Calu3 (cell line): ENCODE data around the gene FNDC3A. TPM values are rescaled to one million over a fixed set of nuclear protein-coding genes. Genes with fewer than 3 reads are reported as not detected.
"Not testable (repeated sequence)": the region's sequence is repeated elsewhere in the genome, so short reads cannot be mapped to it uniquely, and the experiment has no call there.

Experiments
- BruUV-seq: library from RNA; stranded (reverse); fragments of 400-500 nt; replicated peaks from 2 replicates; lab custom pipeline; 2021; lab: Mats Ljungman, UMichigan
- CTCF ChIA-PET: fragments of 300-600 bp; sonication (Branson Sonifier 250); formaldehyde crosslinking; loops from one replicate; lab custom pipeline; 2022; ENCODE audit warnings: antibody characterized with exemption; lab: Charles Lee
- DNase-seq: peaks from one replicate; pipeline ENCODE4 v3.0.0; 2022
- H3K27ac Mint-ChIP-seq: one replicate; pipeline ENCODE4 v1.8.0; 2022; ENCODE audit warnings: mixed read lengths; ENCODE audit not compliant: unreplicated experiment
- H3K27me3 Mint-ChIP-seq: one replicate; pipeline ENCODE4 v1.8.0; 2022; ENCODE audit warnings: mixed read lengths; ENCODE audit not compliant: unreplicated experiment
- H3K36me3 Mint-ChIP-seq: one replicate; pipeline ENCODE4 v1.8.0; 2022; ENCODE audit warnings: mild to moderate bottlenecking, moderate library complexity, mixed read lengths; ENCODE audit not compliant: insufficient read depth, unreplicated experiment
- H3K4me1 Mint-ChIP-seq: one replicate; pipeline ENCODE4 v1.8.0; 2022; ENCODE audit warnings: mild to moderate bottlenecking, low read depth, mixed read lengths; ENCODE audit not compliant: unreplicated experiment
- H3K4me3 Mint-ChIP-seq: one replicate; pipeline ENCODE4 v1.8.0; 2022; ENCODE audit warnings: mild to moderate bottlenecking, low read depth, moderate library complexity, mixed read lengths; ENCODE audit not compliant: unreplicated experiment
- H3K9me3 Mint-ChIP-seq: one replicate; pipeline ENCODE4 v1.8.0; 2022; ENCODE audit warnings: low read depth, mixed read lengths; ENCODE audit not compliant: unreplicated experiment
- intact Hi-C: fragments of 100-400 bp; cut with micrococcal nuclease; formaldehyde crosslinking; loops from one replicate; pipeline ENCODE4 v1.10.0; 2022; ENCODE audit not compliant: unreplicated experiment
- total RNA-seq: library from RNA; stranded (reverse); gene quantifications from 2 replicates; pipeline ENCODE4 v1.2.3, GENCODE V29; 2022
- TF ChIP-seq, protein P1 (sequence below): fragments of 200-600 bp; IDR thresholded peaks from one replicate; pipeline ENCODE4 v1.8.0; 2022; ENCODE audit warnings: antibody characterized with exemption; ENCODE audit not compliant: unreplicated experiment

The FNDC3A gene
- total RNA-seq, 1 experiment from 2014 or later = 36.2 TPM

DNA sequence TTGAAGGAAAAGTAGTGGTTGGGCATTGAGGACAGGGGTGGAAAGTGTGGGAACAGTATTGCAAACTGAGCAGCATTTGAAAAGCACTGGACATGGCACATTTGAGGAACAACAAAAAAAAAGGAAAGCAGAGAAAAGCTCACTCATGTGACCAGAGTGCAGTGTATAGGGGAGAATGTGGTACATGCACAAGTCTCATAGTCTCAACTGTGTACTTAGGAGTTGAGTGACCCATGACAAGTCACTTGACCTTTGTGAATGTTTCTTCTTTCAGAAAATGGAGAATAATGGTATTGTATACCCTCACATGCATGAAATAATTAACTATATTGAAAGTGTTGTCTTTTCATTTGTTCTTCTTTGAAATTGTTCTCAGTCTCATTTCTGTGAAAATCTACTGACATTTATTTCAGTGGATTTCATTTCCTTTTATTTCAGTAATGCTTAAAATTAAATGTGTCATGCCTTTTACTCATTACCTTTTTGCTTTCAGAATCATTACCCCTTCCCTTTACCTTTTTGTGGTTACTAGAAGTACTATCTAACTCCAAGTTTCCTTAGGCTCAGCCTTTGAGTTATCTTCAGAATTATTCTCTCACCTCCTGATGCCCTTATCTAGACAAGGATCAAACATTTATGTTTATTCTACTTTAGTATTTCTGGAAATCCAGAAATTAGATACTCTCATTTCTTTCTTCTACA is 165.3 kb downstream of the FNDC3A start:
- DNase-seq = no peak
- Mint-ChIP-seq H3K9me3 (no peaks in the 10 kb centered on the region), H3K4me1 (no peaks in the 10 kb centered on the region), H3K27me3 (no peaks in the 10 kb centered on the region), H3K4me3 (no peak overlapping the region), H3K27ac (no peak overlapping the region), H3K36me3 (peaks cover 7% of the 10 kb centered on the region)
- CTCF ChIA-PET = no interaction called here
- BruUV-seq = no TSS peak
- TF ChIP-seq, protein P1, sequence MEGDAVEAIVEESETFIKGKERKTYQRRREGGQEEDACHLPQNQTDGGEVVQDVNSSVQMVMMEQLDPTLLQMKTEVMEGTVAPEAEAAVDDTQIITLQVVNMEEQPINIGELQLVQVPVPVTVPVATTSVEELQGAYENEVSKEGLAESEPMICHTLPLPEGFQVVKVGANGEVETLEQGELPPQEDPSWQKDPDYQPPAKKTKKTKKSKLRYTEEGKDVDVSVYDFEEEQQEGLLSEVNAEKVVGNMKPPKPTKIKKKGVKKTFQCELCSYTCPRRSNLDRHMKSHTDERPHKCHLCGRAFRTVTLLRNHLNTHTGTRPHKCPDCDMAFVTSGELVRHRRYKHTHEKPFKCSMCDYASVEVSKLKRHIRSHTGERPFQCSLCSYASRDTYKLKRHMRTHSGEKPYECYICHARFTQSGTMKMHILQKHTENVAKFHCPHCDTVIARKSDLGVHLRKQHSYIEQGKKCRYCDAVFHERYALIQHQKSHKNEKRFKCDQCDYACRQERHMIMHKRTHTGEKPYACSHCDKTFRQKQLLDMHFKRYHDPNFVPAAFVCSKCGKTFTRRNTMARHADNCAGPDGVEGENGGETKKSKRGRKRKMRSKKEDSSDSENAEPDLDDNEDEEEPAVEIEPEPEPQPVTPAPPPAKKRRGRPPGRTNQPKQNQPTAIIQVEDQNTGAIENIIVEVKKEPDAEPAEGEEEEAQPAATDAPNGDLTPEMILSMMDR = no peak
- intact Hi-C loops = no loop called here

DNA sequence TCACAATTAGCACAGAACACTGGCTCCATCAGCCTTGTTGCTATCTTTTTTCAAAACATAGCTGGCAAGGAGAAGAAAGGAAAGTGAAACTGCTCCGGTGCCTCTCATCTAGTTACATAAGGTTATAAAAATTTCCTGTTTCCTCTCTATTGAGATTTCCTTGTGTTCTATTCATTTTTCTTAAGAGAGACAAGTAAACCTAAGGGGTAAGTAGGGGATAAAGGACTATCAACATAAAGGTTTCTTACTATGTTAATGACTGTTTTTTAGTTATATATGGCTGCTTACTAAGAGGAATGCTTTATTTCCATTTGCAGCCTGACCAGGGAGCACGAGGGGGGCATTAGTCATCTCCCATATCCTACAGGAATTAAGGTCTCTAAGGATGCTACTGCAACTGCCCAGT is 171.2 kb downstream of the FNDC3A start:
- Mint-ChIP-seq H3K27ac (no peak overlapping the region), H3K36me3 (peaks cover 5% of the 10 kb centered on the region), H3K4me1 (no peaks in the 10 kb centered on the region), H3K4me3 (no peak overlapping the region), H3K27me3 (no peaks in the 10 kb centered on the region), H3K9me3 (peaks cover 4% of the 10 kb centered on the region)
- CTCF ChIA-PET = no interaction called here
- no peak for DNase-seq
- intact Hi-C loops = no loop called here
- TF ChIP-seq, protein P1 = no peak
- no TSS peak for BruUV-seq

DNA sequence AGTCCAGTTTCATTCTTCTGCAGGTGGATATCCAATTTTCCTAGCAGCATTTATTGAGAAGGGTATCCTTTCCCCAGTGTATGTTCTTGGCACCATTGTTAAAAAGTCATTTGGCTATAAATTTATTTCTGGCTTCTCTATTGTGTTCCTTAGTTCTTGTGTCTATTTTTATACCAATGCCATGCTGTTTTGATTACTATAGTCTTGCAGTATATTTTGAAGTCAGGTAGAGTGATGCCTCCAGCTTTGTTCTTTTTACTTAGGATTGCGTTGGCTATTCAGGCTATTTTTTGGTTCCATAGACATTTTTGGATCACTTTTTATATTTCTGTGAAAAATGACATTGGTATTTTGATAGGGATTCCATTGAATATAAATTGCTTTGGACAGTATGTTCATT is 172.7 kb downstream of the FNDC3A start:
- Mint-ChIP-seq H3K27me3 (no peaks in the 10 kb centered on the region), H3K9me3 (peaks cover 4% of the 10 kb centered on the region), H3K27ac (peak overlapping the region; percentile 50), H3K4me1 (no peaks in the 10 kb centered on the region), H3K36me3 (peaks cover 5% of the 10 kb centered on the region), H3K4me3 (no peak overlapping the region)
- no peak for DNase-seq
- BruUV-seq = no TSS peak
- TF ChIP-seq, protein P1 = no peak
- intact Hi-C loops = no loop called here
- CTCF ChIA-PET = no interaction called here

DNA sequence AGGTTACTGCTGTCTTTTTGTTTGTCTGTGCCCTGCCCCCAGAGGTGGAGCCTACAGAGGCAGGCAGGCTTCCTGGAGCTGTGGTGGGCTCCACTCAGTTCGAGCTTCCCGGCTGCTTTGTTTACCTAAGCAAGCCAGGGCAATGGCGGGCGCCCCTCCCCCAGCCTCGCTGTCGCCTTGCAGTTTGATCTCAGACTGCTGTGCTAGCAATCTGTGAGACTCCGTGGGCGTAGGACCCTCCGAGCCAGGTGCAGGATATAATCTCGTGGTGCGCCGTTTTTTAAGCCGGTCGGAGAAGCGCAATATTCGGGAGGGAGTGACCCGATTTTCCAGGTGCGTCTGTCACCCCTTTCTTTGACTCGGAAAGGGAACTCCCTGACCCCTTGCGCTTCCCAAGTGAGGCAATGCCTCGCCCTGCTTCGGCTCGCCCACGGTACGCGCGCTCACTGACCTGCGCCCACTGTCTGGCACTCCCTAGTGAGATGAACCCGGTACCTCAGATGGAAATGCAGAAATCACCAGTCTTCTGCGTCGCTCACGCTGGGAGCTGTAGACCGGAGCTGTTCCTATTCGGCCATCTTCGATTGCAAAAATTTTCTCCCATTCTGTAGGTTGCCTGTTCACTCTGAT is 182.4 kb downstream of the FNDC3A start:
- H3K27ac Mint-ChIP-seq, H3K4me3 Mint-ChIP-seq, H3K36me3 Mint-ChIP-seq, CTCF ChIA-PET, H3K9me3 Mint-ChIP-seq, H3K27me3 Mint-ChIP-seq, BruUV-seq, H3K4me1 Mint-ChIP-seq, DNase-seq, intact Hi-C loops: not testable (repeated sequence)

DNA sequence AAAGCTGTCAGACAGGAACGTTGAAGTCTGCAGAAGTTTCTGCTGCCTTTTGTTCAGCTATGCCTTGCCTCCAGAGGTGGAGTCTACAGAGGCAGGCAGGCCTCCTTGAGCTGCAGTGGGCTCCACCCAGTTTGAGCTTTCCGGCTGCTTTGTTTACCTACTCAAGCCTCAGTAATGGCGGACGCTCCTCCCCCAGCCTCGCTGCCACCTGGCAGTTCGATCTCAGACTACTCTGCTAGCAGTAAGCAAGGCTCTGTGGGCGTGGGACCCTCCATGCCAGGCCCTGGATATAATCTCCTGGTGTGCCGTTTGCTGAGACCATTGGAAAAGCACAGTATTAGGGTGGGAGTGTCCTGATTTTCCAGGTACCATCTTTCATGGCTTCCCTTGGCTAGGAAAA is 187.4 kb downstream of the FNDC3A start:
- intact Hi-C loops, CTCF ChIA-PET, H3K36me3 Mint-ChIP-seq, H3K4me1 Mint-ChIP-seq, BruUV-seq, DNase-seq, H3K9me3 Mint-ChIP-seq, H3K27me3 Mint-ChIP-seq, H3K4me3 Mint-ChIP-seq, H3K27ac Mint-ChIP-seq: not testable (repeated sequence)
